ENCODE measurements around the gene EYA4.

EYA4 gene

GRCh38 chr6:133339543-133340384 is 98.6 kb downstream of the EYA4 start:
- CTCF ChIA-PET, result interaction anchor here (0.9 to 1.2 kb wide), 2 partner anchors 51 to 109 kb away, joined by 3 read pairs; no protein-coding TSS in a partner anchor
- H3K9me3 ChIP-seq (ENCODE audit: control insufficient read depth, insufficient read depth, low read depth, low read length), result no peaks in the 10 kb centered on the region
- peak overlapping the region; percentile 65 for H3K27ac ChIP-seq (ENCODE audit: extremely low read depth, low read depth, low read length)
- no peaks in the 10 kb centered on the region for H3K36me3 ChIP-seq (ENCODE audit: control insufficient read depth in 2 of 2, insufficient read depth in 1 of 2, low read length in 2 of 2)
- H3K4me3 ChIP-seq (ENCODE audit: low read depth, low read length), result no peak overlapping the region
- H3K4me1 ChIP-seq (ENCODE audit: control insufficient read depth, insufficient read depth, low read length), result peaks cover 51% of the 10 kb centered on the region
- POLR2A ChIA-PET, result no interaction called here
- TF ChIP-seq BCL11B (tag by site-specific recombination; IDR thresholded peaks at IDR 0.05; ENCODE audit: low read depth) (no peak), OSR2 (tag by site-specific recombination; IDR thresholded peaks at IDR 0.05) (peak; percentile 99), MZF1 (tag by site-specific recombination; IDR thresholded peaks at IDR 0.05; ENCODE audit: borderline replicate concordance) (peak; percentile 20; the same call in 1 of the 2 replicates), ZNF548 (tag by site-specific recombination; IDR thresholded peaks at IDR 0.05) (no peak), BCL11A (tag by site-specific recombination; IDR thresholded peaks at IDR 0.05; ENCODE audit: low read depth) (no peak), ZXDB (tag by site-specific recombination; IDR thresholded peaks at IDR 0.05) (0 out of 2 replicates have a peak, but pooled peaks have one; percentile 47), ZNF629 (tag by site-specific recombination; IDR thresholded peaks at IDR 0.05) (peak; percentile 82), ZNF121 (tag by site-specific recombination; IDR thresholded peaks at IDR 0.05) (no peak), WT1 (tag by site-specific recombination; IDR thresholded peaks at IDR 0.05) (peak; percentile 54), ZNF623 (tag by site-specific recombination; IDR thresholded peaks at IDR 0.05) (no peak), ZNF626 (tag by site-specific recombination; IDR thresholded peaks at IDR 0.05) (no peak), ZNF433 (tag by site-specific recombination; IDR thresholded peaks at IDR 0.05; ENCODE audit: low read depth) (no peak), GLI4 (tag by site-specific recombination; IDR thresholded peaks at IDR 0.05) (no peak), ZNF157 (tag by site-specific recombination; IDR thresholded peaks at IDR 0.05) (no peak), ZNF10 (tag by site-specific recombination; IDR thresholded peaks at IDR 0.05) (peak; percentile 89), ZNF544 (tag by site-specific recombination; IDR thresholded peaks at IDR 0.05) (no peak), ZBTB1 (tag by site-specific recombination; IDR thresholded peaks at IDR 0.05) (no peak), ZNF416 (tag by site-specific recombination; IDR thresholded peaks at IDR 0.05) (no peak), ZNF707 (tag by site-specific recombination; IDR thresholded peaks at IDR 0.05) (no peak), ZBTB21 (tag by site-specific recombination; IDR thresholded peaks at IDR 0.05) (peak; percentile 51)
- TF ChIP-seq, protein P1, sequence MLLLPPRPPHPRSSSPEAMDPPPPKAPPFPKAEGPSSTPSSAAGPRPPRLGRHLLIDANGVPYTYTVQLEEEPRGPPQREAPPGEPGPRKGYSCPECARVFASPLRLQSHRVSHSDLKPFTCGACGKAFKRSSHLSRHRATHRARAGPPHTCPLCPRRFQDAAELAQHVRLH (tag by site-specific recombination; IDR thresholded peaks at IDR 0.05), result no peak
- TF ChIP-seq, protein P2, sequence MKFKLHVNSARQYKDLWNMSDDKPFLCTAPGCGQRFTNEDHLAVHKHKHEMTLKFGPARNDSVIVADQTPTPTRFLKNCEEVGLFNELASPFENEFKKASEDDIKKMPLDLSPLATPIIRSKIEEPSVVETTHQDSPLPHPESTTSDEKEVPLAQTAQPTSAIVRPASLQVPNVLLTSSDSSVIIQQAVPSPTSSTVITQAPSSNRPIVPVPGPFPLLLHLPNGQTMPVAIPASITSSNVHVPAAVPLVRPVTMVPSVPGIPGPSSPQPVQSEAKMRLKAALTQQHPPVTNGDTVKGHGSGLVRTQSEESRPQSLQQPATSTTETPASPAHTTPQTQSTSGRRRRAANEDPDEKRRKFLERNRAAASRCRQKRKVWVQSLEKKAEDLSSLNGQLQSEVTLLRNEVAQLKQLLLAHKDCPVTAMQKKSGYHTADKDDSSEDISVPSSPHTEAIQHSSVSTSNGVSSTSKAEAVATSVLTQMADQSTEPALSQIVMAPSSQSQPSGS (tag by site-specific recombination; IDR thresholded peaks at IDR 0.05; ENCODE audit: low read depth), result peak; percentile 75
- TF ChIP-seq, protein P3, sequence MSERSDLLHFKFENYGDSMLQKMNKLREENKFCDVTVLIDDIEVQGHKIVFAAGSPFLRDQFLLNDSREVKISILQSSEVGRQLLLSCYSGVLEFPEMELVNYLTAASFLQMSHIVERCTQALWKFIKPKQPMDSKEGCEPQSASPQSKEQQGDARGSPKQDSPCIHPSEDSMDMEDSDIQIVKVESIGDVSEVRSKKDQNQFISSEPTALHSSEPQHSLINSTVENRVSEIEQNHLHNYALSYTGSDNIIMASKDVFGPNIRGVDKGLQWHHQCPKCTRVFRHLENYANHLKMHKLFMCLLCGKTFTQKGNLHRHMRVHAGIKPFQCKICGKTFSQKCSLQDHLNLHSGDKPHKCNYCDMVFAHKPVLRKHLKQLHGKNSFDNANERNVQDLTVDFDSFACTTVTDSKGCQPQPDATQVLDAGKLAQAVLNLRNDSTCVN (tag by site-specific recombination; optimal IDR thresholded peaks at IDR 0.05), result no peak
- TF ChIP-seq, protein P4, sequence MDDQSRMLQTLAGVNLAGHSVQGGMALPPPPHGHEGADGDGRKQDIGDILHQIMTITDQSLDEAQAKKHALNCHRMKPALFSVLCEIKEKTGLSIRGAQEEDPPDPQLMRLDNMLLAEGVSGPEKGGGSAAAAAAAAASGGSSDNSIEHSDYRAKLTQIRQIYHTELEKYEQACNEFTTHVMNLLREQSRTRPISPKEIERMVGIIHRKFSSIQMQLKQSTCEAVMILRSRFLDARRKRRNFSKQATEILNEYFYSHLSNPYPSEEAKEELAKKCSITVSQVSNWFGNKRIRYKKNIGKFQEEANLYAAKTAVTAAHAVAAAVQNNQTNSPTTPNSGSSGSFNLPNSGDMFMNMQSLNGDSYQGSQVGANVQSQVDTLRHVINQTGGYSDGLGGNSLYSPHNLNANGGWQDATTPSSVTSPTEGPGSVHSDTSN (CRISPR knock-in tag; IDR thresholded peaks at IDR 0.05), result no peak
- TF ChIP-seq, protein P5, sequence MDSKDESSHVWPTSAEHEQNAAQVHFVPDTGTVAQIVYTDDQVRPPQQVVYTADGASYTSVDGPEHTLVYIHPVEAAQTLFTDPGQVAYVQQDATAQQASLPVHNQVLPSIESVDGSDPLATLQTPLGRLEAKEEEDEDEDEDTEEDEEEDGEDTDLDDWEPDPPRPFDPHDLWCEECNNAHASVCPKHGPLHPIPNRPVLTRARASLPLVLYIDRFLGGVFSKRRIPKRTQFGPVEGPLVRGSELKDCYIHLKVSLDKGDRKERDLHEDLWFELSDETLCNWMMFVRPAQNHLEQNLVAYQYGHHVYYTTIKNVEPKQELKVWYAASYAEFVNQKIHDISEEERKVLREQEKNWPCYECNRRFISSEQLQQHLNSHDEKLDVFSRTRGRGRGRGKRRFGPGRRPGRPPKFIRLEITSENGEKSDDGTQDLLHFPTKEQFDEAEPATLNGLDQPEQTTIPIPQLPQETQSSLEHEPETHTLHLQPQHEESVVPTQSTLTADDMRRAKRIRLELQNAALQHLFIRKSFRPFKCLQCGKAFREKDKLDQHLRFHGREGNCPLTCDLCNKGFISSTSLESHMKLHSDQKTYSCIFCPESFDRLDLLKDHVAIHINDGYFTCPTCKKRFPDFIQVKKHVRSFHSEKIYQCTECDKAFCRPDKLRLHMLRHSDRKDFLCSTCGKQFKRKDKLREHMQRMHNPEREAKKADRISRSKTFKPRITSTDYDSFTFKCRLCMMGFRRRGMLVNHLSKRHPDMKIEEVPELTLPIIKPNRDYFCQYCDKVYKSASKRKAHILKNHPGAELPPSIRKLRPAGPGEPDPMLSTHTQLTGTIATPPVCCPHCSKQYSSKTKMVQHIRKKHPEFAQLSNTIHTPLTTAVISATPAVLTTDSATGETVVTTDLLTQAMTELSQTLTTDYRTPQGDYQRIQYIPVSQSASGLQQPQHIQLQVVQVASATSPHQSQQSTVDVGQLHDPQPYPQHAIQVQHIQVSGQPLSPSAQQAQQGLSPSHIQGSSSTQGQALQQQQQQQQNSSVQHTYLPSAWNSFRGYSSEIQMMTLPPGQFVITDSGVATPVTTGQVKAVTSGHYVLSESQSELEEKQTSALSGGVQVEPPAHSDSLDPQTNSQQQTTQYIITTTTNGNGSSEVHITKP (tag by site-specific recombination; IDR thresholded peaks at IDR 0.05), result peak; percentile 98
- TF ChIP-seq, protein P6, sequence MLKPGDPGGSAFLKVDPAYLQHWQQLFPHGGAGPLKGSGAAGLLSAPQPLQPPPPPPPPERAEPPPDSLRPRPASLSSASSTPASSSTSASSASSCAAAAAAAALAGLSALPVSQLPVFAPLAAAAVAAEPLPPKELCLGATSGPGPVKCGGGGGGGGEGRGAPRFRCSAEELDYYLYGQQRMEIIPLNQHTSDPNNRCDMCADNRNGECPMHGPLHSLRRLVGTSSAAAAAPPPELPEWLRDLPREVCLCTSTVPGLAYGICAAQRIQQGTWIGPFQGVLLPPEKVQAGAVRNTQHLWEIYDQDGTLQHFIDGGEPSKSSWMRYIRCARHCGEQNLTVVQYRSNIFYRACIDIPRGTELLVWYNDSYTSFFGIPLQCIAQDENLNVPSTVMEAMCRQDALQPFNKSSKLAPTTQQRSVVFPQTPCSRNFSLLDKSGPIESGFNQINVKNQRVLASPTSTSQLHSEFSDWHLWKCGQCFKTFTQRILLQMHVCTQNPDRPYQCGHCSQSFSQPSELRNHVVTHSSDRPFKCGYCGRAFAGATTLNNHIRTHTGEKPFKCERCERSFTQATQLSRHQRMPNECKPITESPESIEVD (tag by site-specific recombination; IDR thresholded peaks at IDR 0.05), result peak; percentile 41; the same call in 1 of the 2 replicates
- TF ChIP-seq, protein P7, sequence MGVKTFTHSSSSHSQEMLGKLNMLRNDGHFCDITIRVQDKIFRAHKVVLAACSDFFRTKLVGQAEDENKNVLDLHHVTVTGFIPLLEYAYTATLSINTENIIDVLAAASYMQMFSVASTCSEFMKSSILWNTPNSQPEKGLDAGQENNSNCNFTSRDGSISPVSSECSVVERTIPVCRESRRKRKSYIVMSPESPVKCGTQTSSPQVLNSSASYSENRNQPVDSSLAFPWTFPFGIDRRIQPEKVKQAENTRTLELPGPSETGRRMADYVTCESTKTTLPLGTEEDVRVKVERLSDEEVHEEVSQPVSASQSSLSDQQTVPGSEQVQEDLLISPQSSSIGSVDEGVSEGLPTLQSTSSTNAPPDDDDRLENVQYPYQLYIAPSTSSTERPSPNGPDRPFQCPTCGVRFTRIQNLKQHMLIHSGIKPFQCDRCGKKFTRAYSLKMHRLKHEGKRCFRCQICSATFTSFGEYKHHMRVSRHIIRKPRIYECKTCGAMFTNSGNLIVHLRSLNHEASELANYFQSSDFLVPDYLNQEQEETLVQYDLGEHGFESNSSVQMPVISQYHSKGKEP (tag by site-specific recombination; IDR thresholded peaks at IDR 0.05), result peak; percentile 8; the same call in 1 of the 2 replicates
